ENCODE measurements around the gene RMDN3. TPM values are rescaled to one million over a fixed set of nuclear protein-coding genes. Genes with fewer than 3 reads are reported as not detected.

RMDN3 gene
- polyA plus RNA-seq, 1 donor = 24.4 TPM

GRCh38 chr15:40772014-40772413, 17.0 kb upstream of the RMDN3 start:
- DNase-seq = no peak

GRCh38 chr15:40771242-40771641, 16.2 kb upstream of the RMDN3 start:
- DNase-seq = no peak

- DNase-seq = no peak
Observed at GRCh38 chr15:40770147-40770721, 15.2 kb upstream of the RMDN3 start.

- no peak for DNase-seq
Observed at GRCh38 chr15:40769274-40770146, 14.5 kb upstream of the RMDN3 start, which contains the start of gene C15orf62. C15orf62 (plus strand) TSS chr15:40769980; CDS start chr15:40770496, 516 bp downstream.

DNA sequence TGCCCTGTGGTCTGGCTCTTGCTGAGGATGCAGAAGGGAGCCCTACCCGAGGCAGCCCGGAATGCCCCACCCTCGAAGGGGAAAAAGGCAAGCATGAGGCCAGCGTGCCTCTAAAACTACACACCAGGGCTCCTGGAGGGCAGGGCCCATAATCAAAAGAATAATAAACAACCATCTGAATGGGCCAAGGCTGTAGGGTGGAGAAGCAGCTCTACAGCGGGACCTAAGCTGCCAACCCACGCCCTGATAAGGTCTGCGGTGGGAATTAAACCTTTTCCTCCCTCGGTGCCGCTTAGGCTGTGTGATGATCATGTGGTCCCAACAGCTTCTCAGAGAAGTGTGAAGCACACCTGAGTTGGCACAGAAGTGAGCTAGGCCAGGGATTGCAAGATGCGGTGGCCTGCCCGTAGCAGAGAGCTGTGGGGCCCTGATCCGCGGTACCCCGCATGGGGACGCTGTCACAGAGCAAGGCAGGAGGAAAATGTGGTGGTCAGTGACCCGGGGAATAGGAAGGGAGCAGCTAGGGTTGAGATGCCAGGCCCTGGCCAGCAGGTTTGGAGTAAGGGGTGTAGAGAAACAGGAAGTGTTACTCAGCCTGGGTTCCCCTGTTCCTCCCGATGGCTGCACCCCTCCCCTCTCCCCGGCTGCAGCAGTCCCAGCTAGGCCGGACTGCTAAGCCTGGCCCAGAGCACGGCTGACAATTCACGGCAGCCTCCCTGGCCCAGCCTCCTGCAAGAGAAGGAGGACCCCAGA, 13.6 kb upstream of the RMDN3 start:
- DNase-seq = no peak

GRCh38 chr15:40767838-40768500, 12.9 kb upstream of the RMDN3 start:
- DNase-seq = no peak

- DNase-seq = no peak
Observed at GRCh38 chr15:40766906-40767837, 12.1 kb upstream of the RMDN3 start.

GRCh38 chr15:40766194-40766815, 11.3 kb upstream of the RMDN3 start:
- DNase-seq = no peak

DNA sequence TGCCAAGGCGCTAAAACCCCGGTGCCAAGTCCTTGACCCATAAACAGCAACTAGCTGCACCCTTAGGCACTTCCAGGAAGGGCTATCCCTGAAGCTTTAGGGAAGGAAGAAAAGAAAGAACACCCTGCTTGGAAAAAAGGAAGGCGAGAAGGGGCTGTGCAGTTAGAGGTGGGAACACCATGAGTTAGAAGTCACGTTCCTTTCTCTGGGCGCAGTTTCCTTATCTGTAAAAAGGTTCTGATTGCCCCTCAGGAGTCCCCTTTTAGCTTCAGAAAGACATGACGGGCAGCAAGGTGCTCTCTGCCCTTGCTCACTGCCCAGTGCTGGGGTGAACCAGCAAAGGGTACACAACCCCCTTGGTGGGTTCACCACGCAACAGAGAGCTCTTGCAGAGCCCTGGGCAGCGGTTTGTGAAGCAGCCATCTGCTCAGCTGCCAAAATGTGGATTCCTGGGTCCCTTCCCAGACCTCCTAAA, 9.6 kb upstream of the RMDN3 start:
- no peak for DNase-seq

- peak; percentile 78 for DNase-seq
Observed at GRCh38 chr15:40763801-40764628, 9.0 kb upstream of the RMDN3 start, which contains the start of gene GCHFR. GCHFR (plus strand) TSS chr15:40764068; CDS start chr15:40764181, 113 bp downstream.

- peak; percentile 71 for DNase-seq
Observed at GRCh38 chr15:40762919-40763800, 8.1 kb upstream of the RMDN3 start.

- DNase-seq = no peak
Observed at GRCh38 chr15:40759961-40760360, 4.9 kb upstream of the RMDN3 start.

DNA sequence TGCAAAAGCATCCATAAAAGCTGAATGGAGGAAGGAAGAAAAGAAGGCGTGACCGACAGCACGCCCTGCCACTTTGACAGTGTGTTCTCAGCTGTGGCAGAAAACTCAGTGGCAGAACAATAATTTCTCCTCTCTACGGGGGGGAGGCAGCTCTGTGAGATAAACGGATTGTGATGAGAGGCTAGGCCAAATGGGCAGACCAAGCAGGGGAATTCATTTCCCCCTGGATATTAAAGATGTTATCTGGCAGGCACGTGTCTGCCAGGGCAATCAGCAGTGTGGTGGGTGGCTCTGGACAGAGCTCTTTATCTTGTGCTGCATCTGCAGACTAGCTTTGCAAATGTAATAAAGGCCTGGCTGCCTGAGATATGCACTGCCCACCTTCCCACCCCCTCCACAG, 1.9 kb upstream of the RMDN3 start:
- DNase-seq = no peak

GRCh38 chr15:40755812-40756208, 756 bp upstream of the RMDN3 start:
- no peak for DNase-seq

DNA sequence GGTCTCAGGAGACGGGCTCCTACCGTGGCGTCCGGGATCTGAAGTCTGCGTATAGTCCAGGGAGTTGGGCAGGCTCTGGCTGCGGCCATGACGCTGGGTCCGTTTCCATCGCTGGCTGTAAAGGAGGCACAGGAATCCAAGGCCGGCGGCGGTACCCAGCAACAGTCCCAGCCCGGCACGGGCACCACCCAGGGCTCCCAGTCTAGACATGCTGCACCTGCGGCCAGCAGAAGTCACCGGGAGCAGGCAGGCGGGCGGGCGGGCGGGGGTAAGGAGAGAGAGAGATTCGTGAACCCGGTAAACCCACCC, 526 bp downstream of the RMDN3 start:
- no peak for DNase-seq

- no peak for DNase-seq
Observed at GRCh38 chr15:40751745-40752144, 3.3 kb downstream of the RMDN3 start.

- DNase-seq = no peak
Observed at GRCh38 chr15:40750885-40751284, 4.2 kb downstream of the RMDN3 start.

DNA sequence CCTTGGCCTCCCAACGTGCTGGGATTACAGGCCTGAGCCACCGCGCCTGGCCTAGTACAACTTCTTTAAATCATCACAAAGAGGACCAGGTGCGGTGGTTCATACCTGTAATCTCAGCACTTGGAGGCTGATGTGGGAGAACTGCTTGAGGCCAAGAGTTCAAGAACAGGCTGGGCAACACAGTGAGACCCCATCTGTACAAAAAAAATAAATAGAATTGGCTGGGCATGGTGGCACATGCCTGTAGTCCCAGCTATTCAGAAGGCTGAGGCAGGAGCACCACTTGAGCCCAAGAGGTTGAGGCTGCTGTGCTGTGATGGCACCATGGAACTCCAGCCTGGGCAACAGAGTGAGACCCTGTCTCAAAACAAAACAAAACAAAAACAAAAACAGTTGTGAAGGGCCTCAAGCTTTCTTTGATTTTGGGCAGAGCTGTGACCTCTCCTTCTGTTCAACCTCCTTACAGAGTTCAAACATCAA, 5.9 kb downstream of the RMDN3 start:
- DNase-seq = no peak
